HL-60/S4 (cell line): ENCODE measurements around the gene CGB1.

Experiments
- in situ Hi-C: fragments of 300-500 bp; cut with MboI; formaldehyde crosslinking; loops from 2 replicates; pipeline ENCODE4 v1.14.3; 2022; ENCODE audit warnings: low sequenced_read_pairs

The CGB1 gene

GRCh38 chr19:48997972-48998371 is 38.7 kb downstream of the CGB1 start:
- in situ Hi-C loops = no loop called here

GRCh38 chr19:48994035-48994386 is 42.7 kb downstream of the CGB1 start:
- in situ Hi-C loops = no loop called here

- in situ Hi-C loops = no loop called here
Measured at GRCh38 chr19:48993175-48994034, 43.3 kb downstream of the CGB1 start, which contains the start of the genes GYS1 and RUVBL2. Gene GYS1 (minus strand): TSS chr19:48993309. CDS start chr19:48993112, 197 bp downstream. Gene RUVBL2 (plus strand): TSS chr19:48993887. CDS start chr19:48993912, 25 bp downstream.

- in situ Hi-C loops = no loop called here
Measured at GRCh38 chr19:48992581-48993174, 44.0 kb downstream of the CGB1 start.

- in situ Hi-C loops = no loop called here
Measured at GRCh38 chr19:48991873-48992580, 44.7 kb downstream of the CGB1 start.

- in situ Hi-C loops = no loop called here
Measured at GRCh38 chr19:48991011-48991609, 45.6 kb downstream of the CGB1 start.

- in situ Hi-C loops = no loop called here
Measured at GRCh38 chr19:48990400-48990799, 46.3 kb downstream of the CGB1 start.

- in situ Hi-C loops = no loop called here
Measured at GRCh38 chr19:48989701-48990291, 46.9 kb downstream of the CGB1 start.

GRCh38 chr19:48988860-48989259 is 47.8 kb downstream of the CGB1 start:
- in situ Hi-C loops = no loop called here

- in situ Hi-C loops = no loop called here
Measured at GRCh38 chr19:48988286-48988685, 48.4 kb downstream of the CGB1 start.

- in situ Hi-C loops = no loop called here
Measured at GRCh38 chr19:48987323-48987722, 49.4 kb downstream of the CGB1 start.

GRCh38 chr19:48986211-48986610 is 50.5 kb downstream of the CGB1 start:
- in situ Hi-C loops = no loop called here

- in situ Hi-C loops = no loop called here
Measured at GRCh38 chr19:48985711-48986110, 51.0 kb downstream of the CGB1 start.
